H1 (cell line): Measurements from ENCODE around the gene TRIP11. TPM values are rescaled to one million over a fixed set of nuclear protein-coding genes. Genes with fewer than 3 reads are reported as not detected.

Experiments used
- CEBPB ChIP-seq: IDR thresholded peaks from 2 replicates; pipeline ENCODE4 v1.6.1; 2012; ENCODE audit warnings: low read depth, low read length
- CHD1 ChIP-seq: IDR thresholded peaks from 2 replicates; pipeline ENCODE4 v1.6.1; 2012; ENCODE audit warnings: low read depth, low read length, improper control_type of control experiment
- GTF2F1 ChIP-seq: IDR thresholded peaks from 2 replicates; pipeline ENCODE4 v1.6.1; 2012; ENCODE audit warnings: low read depth, low read length, improper control_type of control experiment, borderline replicate concordance
- HDAC6 ChIP-seq: IDR thresholded peaks from one replicate; pipeline ENCODE4 v1.7.1; 2012; ENCODE audit warnings: low read depth, mild to moderate bottlenecking, inconsistent platforms, low read length, moderate library complexity
- MAFK ChIP-seq: IDR thresholded peaks from 2 replicates; pipeline ENCODE4 v1.6.1; 2012; ENCODE audit warnings: low read depth, mild to moderate bottlenecking, improper control_type of control experiment, low read length
- TEAD4 ChIP-seq: IDR thresholded peaks from 2 replicates; pipeline ENCODE4 v1.6.1; 2012; ENCODE audit warnings: low read depth, low read length, inconsistent platforms, mixed read lengths
- polyA plus RNA-seq, 7 experiments: library from polyadenylated mRNA; depleted of rRNA in 3 of 7; stranded (reverse) in 5 of 7; unstranded in 2 of 7; fragments of >200 nt in 5 of 7; fragments of 200-250 nt in 2 of 7; gene quantifications; 1 replicate in 5 of 7; 2 replicates in 1 of 7; 4 replicates in 1 of 7; pipeline versions ENCODE4 v1.2.1 to v1.2.3, GENCODE V29; 2011 to 2013; ENCODE audit warnings: missing spikeins in 2 of 7, mixed read lengths in 2 of 7
- total RNA-seq: library from RNA; stranded (reverse); fragmentation: NEBNext Ultra II Directional; extraction: Animal tissue kit (Norgen Biotek cat#: 25700); gene quantifications from 2 replicates; pipeline ENCODE4 v1.2.1, GENCODE V29; 2021
- TF ChIP-seq, protein P1 (sequence below): fragments of 300-600 bp; sonication (generic); IDR thresholded peaks from 2 replicates; pipeline ENCODE4 v1.7.1; 2012; ENCODE audit warnings: low read length, moderate library complexity, mild to moderate bottlenecking, inconsistent platforms; ENCODE audit not compliant: insufficient replicate concordance

TRIP11 gene
- total and polyA plus RNA-seq, 2 of the 8 experiments (the other 6 are each of a cell fraction or from before 2014, with no cell fraction given): 3.3 to 30.4 TPM

DNA sequence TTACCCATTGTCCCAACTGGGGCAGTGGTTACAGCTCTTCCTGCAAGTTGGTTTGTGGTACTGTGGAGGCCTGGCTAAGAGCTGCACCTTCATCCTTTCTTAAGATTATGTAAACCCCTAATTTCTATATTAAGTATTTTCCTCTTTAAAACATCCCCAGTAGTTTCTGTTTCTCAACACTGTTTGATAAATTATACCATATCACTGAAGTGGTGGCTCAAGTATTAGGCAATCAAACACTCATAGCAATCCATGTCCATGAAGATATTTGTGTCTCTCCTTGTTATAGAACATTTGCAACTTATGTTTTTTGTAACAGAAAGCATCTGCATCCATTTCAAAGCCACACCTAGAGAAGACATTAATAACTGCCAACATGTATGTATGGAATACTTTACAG, 34.7 kb upstream of the TRIP11 start (continued):
- no peak for TF ChIP-seq CHD1
- TF ChIP-seq MAFK: no peak
- no peak for TF ChIP-seq TEAD4
- TF ChIP-seq HDAC6: no peak
- no peak for TF ChIP-seq CEBPB
- TF ChIP-seq, protein P1, sequence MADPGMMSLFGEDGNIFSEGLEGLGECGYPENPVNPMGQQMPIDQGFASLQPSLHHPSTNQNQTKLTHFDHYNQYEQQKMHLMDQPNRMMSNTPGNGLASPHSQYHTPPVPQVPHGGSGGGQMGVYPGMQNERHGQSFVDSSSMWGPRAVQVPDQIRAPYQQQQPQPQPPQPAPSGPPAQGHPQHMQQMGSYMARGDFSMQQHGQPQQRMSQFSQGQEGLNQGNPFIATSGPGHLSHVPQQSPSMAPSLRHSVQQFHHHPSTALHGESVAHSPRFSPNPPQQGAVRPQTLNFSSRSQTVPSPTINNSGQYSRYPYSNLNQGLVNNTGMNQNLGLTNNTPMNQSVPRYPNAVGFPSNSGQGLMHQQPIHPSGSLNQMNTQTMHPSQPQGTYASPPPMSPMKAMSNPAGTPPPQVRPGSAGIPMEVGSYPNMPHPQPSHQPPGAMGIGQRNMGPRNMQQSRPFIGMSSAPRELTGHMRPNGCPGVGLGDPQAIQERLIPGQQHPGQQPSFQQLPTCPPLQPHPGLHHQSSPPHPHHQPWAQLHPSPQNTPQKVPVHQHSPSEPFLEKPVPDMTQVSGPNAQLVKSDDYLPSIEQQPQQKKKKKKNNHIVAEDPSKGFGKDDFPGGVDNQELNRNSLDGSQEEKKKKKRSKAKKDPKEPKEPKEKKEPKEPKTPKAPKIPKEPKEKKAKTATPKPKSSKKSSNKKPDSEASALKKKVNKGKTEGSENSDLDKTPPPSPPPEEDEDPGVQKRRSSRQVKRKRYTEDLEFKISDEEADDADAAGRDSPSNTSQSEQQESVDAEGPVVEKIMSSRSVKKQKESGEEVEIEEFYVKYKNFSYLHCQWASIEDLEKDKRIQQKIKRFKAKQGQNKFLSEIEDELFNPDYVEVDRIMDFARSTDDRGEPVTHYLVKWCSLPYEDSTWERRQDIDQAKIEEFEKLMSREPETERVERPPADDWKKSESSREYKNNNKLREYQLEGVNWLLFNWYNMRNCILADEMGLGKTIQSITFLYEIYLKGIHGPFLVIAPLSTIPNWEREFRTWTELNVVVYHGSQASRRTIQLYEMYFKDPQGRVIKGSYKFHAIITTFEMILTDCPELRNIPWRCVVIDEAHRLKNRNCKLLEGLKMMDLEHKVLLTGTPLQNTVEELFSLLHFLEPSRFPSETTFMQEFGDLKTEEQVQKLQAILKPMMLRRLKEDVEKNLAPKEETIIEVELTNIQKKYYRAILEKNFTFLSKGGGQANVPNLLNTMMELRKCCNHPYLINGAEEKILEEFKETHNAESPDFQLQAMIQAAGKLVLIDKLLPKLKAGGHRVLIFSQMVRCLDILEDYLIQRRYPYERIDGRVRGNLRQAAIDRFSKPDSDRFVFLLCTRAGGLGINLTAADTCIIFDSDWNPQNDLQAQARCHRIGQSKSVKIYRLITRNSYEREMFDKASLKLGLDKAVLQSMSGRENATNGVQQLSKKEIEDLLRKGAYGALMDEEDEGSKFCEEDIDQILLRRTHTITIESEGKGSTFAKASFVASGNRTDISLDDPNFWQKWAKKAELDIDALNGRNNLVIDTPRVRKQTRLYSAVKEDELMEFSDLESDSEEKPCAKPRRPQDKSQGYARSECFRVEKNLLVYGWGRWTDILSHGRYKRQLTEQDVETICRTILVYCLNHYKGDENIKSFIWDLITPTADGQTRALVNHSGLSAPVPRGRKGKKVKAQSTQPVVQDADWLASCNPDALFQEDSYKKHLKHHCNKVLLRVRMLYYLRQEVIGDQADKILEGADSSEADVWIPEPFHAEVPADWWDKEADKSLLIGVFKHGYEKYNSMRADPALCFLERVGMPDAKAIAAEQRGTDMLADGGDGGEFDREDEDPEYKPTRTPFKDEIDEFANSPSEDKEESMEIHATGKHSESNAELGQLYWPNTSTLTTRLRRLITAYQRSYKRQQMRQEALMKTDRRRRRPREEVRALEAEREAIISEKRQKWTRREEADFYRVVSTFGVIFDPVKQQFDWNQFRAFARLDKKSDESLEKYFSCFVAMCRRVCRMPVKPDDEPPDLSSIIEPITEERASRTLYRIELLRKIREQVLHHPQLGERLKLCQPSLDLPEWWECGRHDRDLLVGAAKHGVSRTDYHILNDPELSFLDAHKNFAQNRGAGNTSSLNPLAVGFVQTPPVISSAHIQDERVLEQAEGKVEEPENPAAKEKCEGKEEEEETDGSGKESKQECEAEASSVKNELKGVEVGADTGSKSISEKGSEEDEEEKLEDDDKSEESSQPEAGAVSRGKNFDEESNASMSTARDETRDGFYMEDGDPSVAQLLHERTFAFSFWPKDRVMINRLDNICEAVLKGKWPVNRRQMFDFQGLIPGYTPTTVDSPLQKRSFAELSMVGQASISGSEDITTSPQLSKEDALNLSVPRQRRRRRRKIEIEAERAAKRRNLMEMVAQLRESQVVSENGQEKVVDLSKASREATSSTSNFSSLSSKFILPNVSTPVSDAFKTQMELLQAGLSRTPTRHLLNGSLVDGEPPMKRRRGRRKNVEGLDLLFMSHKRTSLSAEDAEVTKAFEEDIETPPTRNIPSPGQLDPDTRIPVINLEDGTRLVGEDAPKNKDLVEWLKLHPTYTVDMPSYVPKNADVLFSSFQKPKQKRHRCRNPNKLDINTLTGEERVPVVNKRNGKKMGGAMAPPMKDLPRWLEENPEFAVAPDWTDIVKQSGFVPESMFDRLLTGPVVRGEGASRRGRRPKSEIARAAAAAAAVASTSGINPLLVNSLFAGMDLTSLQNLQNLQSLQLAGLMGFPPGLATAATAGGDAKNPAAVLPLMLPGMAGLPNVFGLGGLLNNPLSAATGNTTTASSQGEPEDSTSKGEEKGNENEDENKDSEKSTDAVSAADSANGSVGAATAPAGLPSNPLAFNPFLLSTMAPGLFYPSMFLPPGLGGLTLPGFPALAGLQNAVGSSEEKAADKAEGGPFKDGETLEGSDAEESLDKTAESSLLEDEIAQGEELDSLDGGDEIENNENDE: no peak
- TF ChIP-seq GTF2F1: no peak
